H1 (cell line): Measurements from ENCODE around the gene EYA2. TPM values are rescaled to one million over a fixed set of nuclear protein-coding genes. Genes with fewer than 3 reads are reported as not detected.
A peak's percentile ranks its signal among the peaks of the same experiment; 100 is the strongest.
"Not testable (repeated sequence)": the region's sequence is repeated elsewhere in the genome, so short reads cannot be mapped to it uniquely, and the experiment has no call there.

Experiments used
- CTCF ChIA-PET: fragments of 300-600 bp; sonication (Branson Sonifier 250); formaldehyde crosslinking; loops from one replicate; lab custom pipeline; 2021; ENCODE audit not compliant: partially characterized antibody; lab: Charles Lee
- POLR2A ChIA-PET: fragments of 300-600 bp; sonication (Branson Sonifier 250); formaldehyde crosslinking; loops from one replicate; lab custom pipeline; 2021; ENCODE audit warnings: inconsistent platforms; ENCODE audit not compliant: partially characterized antibody; lab: Charles Lee
- DNase-seq, 2 experiments: peaks; one replicate each; pipeline versions ENCODE4 v3.0.0 to v3.0.0-alpha.2; 2010 to 2022; ENCODE audit warnings: low spot score in 2 of 2, low read depth in 1 of 2, mixed read lengths in 1 of 2
- FAIRE-seq: peaks from 2 replicates; lab custom pipeline; 2011; peaks lifted over from hg19 to GRCh38; lab: Jason Lieb, UNC
- H2AFZ ChIP-seq: 2 replicates; pipeline ENCODE4 v1.8.1; 2012; ENCODE audit warnings: low read length, inconsistent platforms
- H2AK5ac ChIP-seq: 2 replicates; pipeline ENCODE4 v1.6.1; 2013; ENCODE audit warnings: low read depth, low read length
- H2BK120ac ChIP-seq: replicated peaks from 2 replicates; pipeline ENCODE3; 2013; ENCODE audit warnings: low read depth, low read length, inconsistent platforms
- H2BK12ac ChIP-seq: 2 replicates; pipeline ENCODE4 v1.6.1; 2013; ENCODE audit warnings: low read depth, low read length
- H2BK15ac ChIP-seq: 2 replicates; pipeline ENCODE4 v1.6.1; 2013; ENCODE audit warnings: low read length
- H2BK20ac ChIP-seq: 2 replicates; pipeline ENCODE4 v1.6.1; 2013; ENCODE audit warnings: low read length
- H2BK5ac ChIP-seq: 2 replicates; pipeline ENCODE4 v1.6.1; 2013; ENCODE audit warnings: low read depth, low read length
- H3K14ac ChIP-seq: 2 replicates; pipeline ENCODE4 v1.6.1; 2013; ENCODE audit warnings: inconsistent platforms; ENCODE audit not compliant: insufficient read length
- H3K18ac ChIP-seq: 2 replicates; pipeline ENCODE4 v1.6.1; 2013; ENCODE audit warnings: low read length; ENCODE audit errors: extremely low read depth
- H3K23ac ChIP-seq: 2 replicates; pipeline ENCODE4 v1.6.1; 2013; ENCODE audit warnings: inconsistent platforms; ENCODE audit not compliant: insufficient read length
- H3K23me2 ChIP-seq: 2 replicates; pipeline ENCODE4 v1.6.1; 2013; ENCODE audit warnings: low read depth, low read length
- H3K27ac ChIP-seq: 2 replicates; pipeline ENCODE4 v1.6.1; 2011; ENCODE audit warnings: low read depth, low read length, inconsistent platforms
- H3K27me3 ChIP-seq, 4 experiments: replicated peaks in 1 of 4; 1 replicate in 1 of 4; 2 replicates in 3 of 4; pipeline versions ENCODE4 v1.6.1 to v1.8.1; 2011 to 2013; ENCODE audit warnings: low read length in 3 of 4, mild to moderate bottlenecking in 3 of 4, inconsistent platforms in 2 of 4, mixed read lengths in 2 of 4, moderate library complexity in 1 of 4; ENCODE audit not compliant: control insufficient read depth in 3 of 4, insufficient read depth in 3 of 4; ENCODE audit errors: extremely low read depth in 1 of 4
- H3K36me3 ChIP-seq, 4 experiments: 2 replicates each; pipeline versions ENCODE4 v1.6.1 to v1.8.1; 2011 to 2013; ENCODE audit warnings: mild to moderate bottlenecking in 4 of 4, low read length in 3 of 4, moderate library complexity in 2 of 4, control low read depth in 1 of 4, inconsistent platforms in 1 of 4; ENCODE audit not compliant: insufficient read depth in 4 of 4, control insufficient read depth in 2 of 4
- H3K4ac ChIP-seq: replicated peaks from 2 replicates; pipeline ENCODE3; 2013; ENCODE audit warnings: low read length, low read depth, mixed read lengths, inconsistent platforms; ENCODE audit not compliant: insufficient read length
- H3K4me1 ChIP-seq, 4 experiments: replicated peaks in 1 of 4; 1 replicate in 1 of 4; 2 replicates in 3 of 4; pipeline versions ENCODE4 v1.6.1 to v1.8.1; 2011 to 2013; ENCODE audit warnings: low read length in 3 of 4, inconsistent platforms in 2 of 4, mixed read lengths in 1 of 4; ENCODE audit not compliant: insufficient read depth in 4 of 4, control insufficient read depth in 3 of 4
- H3K4me2 ChIP-seq, 2 experiments: 2 replicates each; pipeline versions ENCODE4 v1.6.1 to v1.8.1; 2011 to 2013; ENCODE audit warnings: low read depth in 2 of 2, low read length in 2 of 2, control low read depth in 1 of 2, inconsistent platforms in 1 of 2, mild to moderate bottlenecking in 1 of 2; ENCODE audit not compliant: insufficient read depth in 1 of 2
- H3K4me3 ChIP-seq, 4 experiments: fragments of 200-600, 300-600 bp in 1 of 4; sonication (generic), shearing (Covaris generic), sonication (Bioruptor Twin) in 1 of 4; 2 replicates each; pipeline versions ENCODE4 v1.5.1 to v1.8.1; 2011 to 2016; ENCODE audit warnings: low read length in 4 of 4, low read depth in 3 of 4, control low read depth in 2 of 4, inconsistent platforms in 2 of 4, mild to moderate bottlenecking in 2 of 4, mixed read lengths in 1 of 4, moderate library complexity in 1 of 4; ENCODE audit not compliant: insufficient read depth in 2 of 4; ENCODE audit errors: extremely low read depth in 1 of 4
- H3K56ac ChIP-seq: replicated peaks from 2 replicates; pipeline ENCODE3; 2013; ENCODE audit warnings: low read depth, mild to moderate bottlenecking, mixed read lengths, low read length, inconsistent platforms; ENCODE audit not compliant: insufficient read length
- H3K79me1 ChIP-seq: 2 replicates; pipeline ENCODE4 v1.6.1; 2013; ENCODE audit warnings: low read depth, low read length, control low read depth
- H3K79me2 ChIP-seq, 2 experiments: 2 replicates each; pipeline versions ENCODE4 v1.6.1 to v1.8.1; 2012 to 2013; ENCODE audit warnings: low read length in 2 of 2, mild to moderate bottlenecking in 2 of 2, inconsistent platforms in 1 of 2; ENCODE audit not compliant: insufficient read depth in 2 of 2, control insufficient read depth in 1 of 2
- H3K9ac ChIP-seq, 4 experiments: replicated peaks in 1 of 4; 1 replicate in 1 of 4; 2 replicates in 3 of 4; pipeline versions ENCODE4 v1.6.1 to v1.8.1; 2011 to 2013; ENCODE audit warnings: low read depth in 3 of 4, low read length in 3 of 4, control low read depth in 2 of 4, mild to moderate bottlenecking in 2 of 4, moderate library complexity in 2 of 4, inconsistent platforms in 1 of 4; ENCODE audit errors: extremely low read depth in 1 of 4
- H3K9me3 ChIP-seq, 2 experiments: 2 replicates each; pipeline versions ENCODE4 v1.6.1 to v1.8.1; 2012 to 2013; ENCODE audit warnings: mild to moderate bottlenecking in 2 of 2, moderate library complexity in 2 of 2, control low read depth in 1 of 2, inconsistent platforms in 1 of 2, low read depth in 1 of 2, low read length in 1 of 2, mixed read lengths in 1 of 2; ENCODE audit not compliant: insufficient read depth in 2 of 2
- H4K20me1 ChIP-seq, 2 experiments: replicated peaks in 1 of 2; 2 replicates each; pipeline versions ENCODE3 to v1.8.1; 2011 to 2013; ENCODE audit warnings: inconsistent platforms in 2 of 2, low read length in 2 of 2, mild to moderate bottlenecking in 1 of 2; ENCODE audit not compliant: insufficient read depth in 2 of 2, control insufficient read depth in 1 of 2
- H4K5ac ChIP-seq: 2 replicates; pipeline ENCODE4 v1.6.1; 2013; ENCODE audit warnings: low read length, low read depth, mixed read lengths, inconsistent platforms; ENCODE audit not compliant: insufficient read length
- H4K8ac ChIP-seq: 2 replicates; pipeline ENCODE4 v1.8.0; 2013; ENCODE audit warnings: mild to moderate bottlenecking, moderate library complexity, low read length, inconsistent platforms; ENCODE audit not compliant: insufficient read depth; ENCODE audit errors: extremely low read depth
- H4K91ac ChIP-seq: replicated peaks from 2 replicates; pipeline ENCODE3; 2013; ENCODE audit warnings: low read length, mixed read lengths, inconsistent platforms; ENCODE audit not compliant: insufficient read length
- ASH2L ChIP-seq: fragments of 200-600, 300-600 bp; sonication (generic); IDR thresholded peaks from one replicate; pipeline ENCODE4 v1.7.1; 2017; ENCODE audit warnings: low read length
- WGBS, 2 experiments: shearing (Covaris generic) in 1 of 2; methylation state at CpG; one replicate each; pipeline versions ENCODE4 v1.1.6 to v1.1.7; 2013 to 2015; ENCODE audit warnings: low lambda C conversion rate in 2 of 2, mixed read lengths in 2 of 2, inconsistent platforms in 1 of 2, low coverage in 1 of 2, missing lambda C conversion rate in 1 of 2; ENCODE audit not compliant: insufficient replicate concordance in 2 of 2, insufficient coverage in 1 of 2, insufficient read length in 1 of 2; ENCODE audit errors: extremely low coverage in 1 of 2, missing lambda C conversion rate in 1 of 2; 5-methylcytosine and 5-hydroxymethylcytosine counted together
- polyA plus RNA-seq, 7 experiments: library from polyadenylated mRNA; depleted of rRNA in 3 of 7; stranded (reverse) in 5 of 7; unstranded in 2 of 7; fragments of >200 nt in 5 of 7; fragments of 200-250 nt in 2 of 7; gene quantifications; 1 replicate in 5 of 7; 2 replicates in 1 of 7; 4 replicates in 1 of 7; pipeline versions ENCODE4 v1.2.1 to v1.2.3, GENCODE V29; 2011 to 2013; ENCODE audit warnings: missing spikeins in 2 of 7, mixed read lengths in 2 of 7
- total RNA-seq: library from RNA; stranded (reverse); fragmentation: NEBNext Ultra II Directional; extraction: Animal tissue kit (Norgen Biotek cat#: 25700); gene quantifications from 2 replicates; pipeline ENCODE4 v1.2.1, GENCODE V29; 2021
- TF ChIP-seq, protein P1 (sequence below), 3 experiments: IDR thresholded peaks; 1 replicate in 2 of 3; 2 replicates in 1 of 3; pipeline versions ENCODE4 v1.5.1 to v1.6.1; 2011; ENCODE audit warnings: low read length in 3 of 3, mild to moderate bottlenecking in 3 of 3, inconsistent platforms in 2 of 3, low read depth in 1 of 3, moderate library complexity in 1 of 3; ENCODE audit not compliant: insufficient read depth in 1 of 3; ENCODE audit errors: control extremely low read depth in 1 of 3

The EYA2 gene
- total and polyA plus RNA-seq, 2 of the 8 experiments (the other 6 are each of a cell fraction or from before 2014, with no cell fraction given), result 1.6 to 1.7 TPM

DNA sequence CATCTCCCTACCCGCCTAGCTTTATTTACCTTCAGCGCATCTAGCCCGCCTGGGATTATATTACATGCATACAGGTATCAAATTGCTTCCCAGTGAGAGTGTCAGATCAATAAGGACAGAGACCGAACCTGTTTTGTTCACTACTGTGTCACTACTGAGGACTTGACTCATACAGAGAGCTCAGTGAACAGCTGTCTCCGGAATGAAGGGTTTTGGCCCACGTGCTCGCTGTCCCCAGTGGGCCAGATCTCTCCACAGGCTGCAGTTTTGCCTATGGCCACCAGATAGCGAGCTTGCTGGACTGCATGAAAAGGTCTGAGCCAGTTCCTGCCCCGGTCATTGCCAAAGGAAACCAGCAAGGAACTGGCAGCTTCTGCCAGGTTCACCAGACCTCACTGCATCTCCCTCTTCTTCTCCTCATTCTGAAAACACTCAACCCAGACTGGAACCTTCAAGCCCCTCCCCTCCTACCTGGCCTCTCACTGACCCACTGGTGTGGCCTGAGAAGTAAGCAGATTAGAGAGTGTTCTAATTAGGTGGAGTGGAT lies 311.0 kb downstream of the EYA2 start (continued):
- TF ChIP-seq, protein P1, sequence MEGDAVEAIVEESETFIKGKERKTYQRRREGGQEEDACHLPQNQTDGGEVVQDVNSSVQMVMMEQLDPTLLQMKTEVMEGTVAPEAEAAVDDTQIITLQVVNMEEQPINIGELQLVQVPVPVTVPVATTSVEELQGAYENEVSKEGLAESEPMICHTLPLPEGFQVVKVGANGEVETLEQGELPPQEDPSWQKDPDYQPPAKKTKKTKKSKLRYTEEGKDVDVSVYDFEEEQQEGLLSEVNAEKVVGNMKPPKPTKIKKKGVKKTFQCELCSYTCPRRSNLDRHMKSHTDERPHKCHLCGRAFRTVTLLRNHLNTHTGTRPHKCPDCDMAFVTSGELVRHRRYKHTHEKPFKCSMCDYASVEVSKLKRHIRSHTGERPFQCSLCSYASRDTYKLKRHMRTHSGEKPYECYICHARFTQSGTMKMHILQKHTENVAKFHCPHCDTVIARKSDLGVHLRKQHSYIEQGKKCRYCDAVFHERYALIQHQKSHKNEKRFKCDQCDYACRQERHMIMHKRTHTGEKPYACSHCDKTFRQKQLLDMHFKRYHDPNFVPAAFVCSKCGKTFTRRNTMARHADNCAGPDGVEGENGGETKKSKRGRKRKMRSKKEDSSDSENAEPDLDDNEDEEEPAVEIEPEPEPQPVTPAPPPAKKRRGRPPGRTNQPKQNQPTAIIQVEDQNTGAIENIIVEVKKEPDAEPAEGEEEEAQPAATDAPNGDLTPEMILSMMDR (IDR thresholded peaks at IDR 0.05; ENCODE audit: control extremely low read depth in 1 of 3, insufficient read depth in 1 of 3, low read depth in 1 of 3, low read length in 3 of 3), result peak; percentile 57 to 78 (median 71)
- TF ChIP-seq ASH2L, result no peak

DNA sequence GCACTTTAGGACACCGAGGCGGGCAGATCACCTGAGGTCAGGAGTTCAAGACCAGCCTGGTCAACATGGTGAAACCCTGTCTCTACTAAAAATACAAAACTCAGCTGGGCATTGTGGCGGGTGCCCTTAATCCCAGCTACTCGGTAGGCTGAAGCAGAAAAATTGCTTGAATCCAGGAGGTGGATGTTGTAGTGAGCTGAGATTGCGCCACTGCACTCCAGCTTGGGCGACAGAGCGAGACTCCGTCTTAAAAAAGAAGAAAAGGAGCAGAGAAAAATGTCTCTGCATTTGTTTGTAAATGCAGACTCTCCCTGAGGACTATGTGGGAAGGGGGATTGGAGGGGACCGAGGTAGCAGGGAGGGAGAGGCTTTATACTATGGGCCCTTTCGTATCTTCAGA lies 311.9 kb downstream of the EYA2 start:
- not testable (repeated sequence) for H3K79me1 ChIP-seq, H3K23ac ChIP-seq, FAIRE-seq, H2AFZ ChIP-seq, H3K9me3 ChIP-seq, H4K5ac ChIP-seq, H2AK5ac ChIP-seq, H2BK15ac ChIP-seq, H2BK20ac ChIP-seq, H3K56ac ChIP-seq, H4K91ac ChIP-seq, H3K18ac ChIP-seq, H2BK120ac ChIP-seq, H3K4me3 ChIP-seq, H4K20me1 ChIP-seq, H4K8ac ChIP-seq, H3K4ac ChIP-seq, H3K27me3 ChIP-seq, H3K23me2 ChIP-seq, H2BK5ac ChIP-seq, H3K14ac ChIP-seq, DNase-seq, H3K9ac ChIP-seq, H3K79me2 ChIP-seq
- Histone ChIP-seq H3K4me1 (peaks cover 0 to 17% (median 6%) of the 10 kb centered on the region in 4 experiments; a peak in 6 of 7 replicates), H3K36me3 (peaks cover 4 to 32% (median 23%) of the 10 kb centered on the region in 4 experiments; a peak in 6 of 8 replicates), H3K4me2 (peak overlapping the region; percentile 53 to 71; a peak in 3 of 4 replicates), H3K27ac (peak overlapping the region; percentile 1; the same call in 1 of the 2 replicates), H2BK12ac (0 out of 2 replicates have a peak overlapping the region, but pooled peaks have one; percentile 31)
- POLR2A ChIA-PET, result interaction anchor here (1.2 kb wide), 1 partner anchor 177 kb away, joined by 3 read pairs; no protein-coding TSS in a partner anchor
- CTCF ChIA-PET, result interaction anchor here (0.6 to 3.1 kb wide), 13 partner anchors 9 to 892 kb away, joined by 3 to 20 read pairs (median 3); no protein-coding TSS in a partner anchor
- 74% methylated on average over 10 of the region's 10 CpGs; no CpG with 5 or more reads in 1 of the 2 experiments for WGBS, 2 experiments
